GM18526 (cell line): ENCODE measurements around the gene FAM25C.
"Not testable (repeated sequence)": the region's sequence is repeated elsewhere in the genome, so short reads cannot be mapped to it uniquely, and the experiment has no call there.

Experiments
- POLR2A ChIP-seq: IDR thresholded peaks from 3 replicates; pipeline ENCODE4 v1.6.1; 2011; ENCODE audit not compliant: insufficient read length; ENCODE audit errors: extremely low read depth

FAM25C gene

GRCh38 chr10:47999691-48000090 is at the start of gene FAM25C:
Gene FAM25C (minus strand): TSS chr10:47999791. CDS start chr10:47999765, 26 bp downstream.
- TF ChIP-seq POLR2A, result not testable (repeated sequence)
